H1 (cell line): Measurements from ENCODE around the gene TMEM161A. TPM values are rescaled to one million over a fixed set of nuclear protein-coding genes. Genes with fewer than 3 reads are reported as not detected.

Experiments
- ASH2L ChIP-seq: fragments of 200-600, 300-600 bp; sonication (generic); IDR thresholded peaks from one replicate; pipeline ENCODE4 v1.7.1; 2017; ENCODE audit warnings: low read length
- CEBPB ChIP-seq: IDR thresholded peaks from 2 replicates; pipeline ENCODE4 v1.6.1; 2012; ENCODE audit warnings: low read depth, low read length
- CHD1 ChIP-seq: IDR thresholded peaks from 2 replicates; pipeline ENCODE4 v1.6.1; 2012; ENCODE audit warnings: low read depth, low read length, improper control_type of control experiment
- CHD7 ChIP-seq: fragments of 300-600 bp; sonication (generic); IDR thresholded peaks from 2 replicates; pipeline ENCODE4 v1.7.1; 2012; ENCODE audit warnings: low read length, moderate library complexity, mild to moderate bottlenecking, inconsistent platforms; ENCODE audit not compliant: insufficient replicate concordance
- EGR1 ChIP-seq: IDR thresholded peaks from 2 replicates; pipeline ENCODE4 v1.6.1; 2011; ENCODE audit warnings: low read depth, low read length, borderline replicate concordance
- EZH2 ChIP-seq: fragments of 200-600 bp; sonication (generic); IDR thresholded peaks from 2 replicates; pipeline ENCODE4 v1.7.1; 2012; ENCODE audit warnings: low read depth, mild to moderate bottlenecking, moderate library complexity, low read length, inconsistent platforms; ENCODE audit not compliant: severe bottlenecking
- FOSL1 ChIP-seq: IDR thresholded peaks from 2 replicates; pipeline ENCODE4 v1.6.1; 2011; ENCODE audit warnings: mild to moderate bottlenecking, low read depth, low read length, moderate library complexity; ENCODE audit not compliant: insufficient read depth
- HDAC6 ChIP-seq: IDR thresholded peaks from one replicate; pipeline ENCODE4 v1.7.1; 2012; ENCODE audit warnings: low read depth, mild to moderate bottlenecking, inconsistent platforms, low read length, moderate library complexity
- KDM4A ChIP-seq: IDR thresholded peaks from one replicate; pipeline ENCODE4 v1.7.1; 2012; ENCODE audit warnings: low read depth, mild to moderate bottlenecking, moderate library complexity, low read length, inconsistent platforms; ENCODE audit not compliant: severe bottlenecking
- POLR2A ChIP-seq, 2 experiments: IDR thresholded peaks; 1 replicate in 1 of 2; 2 replicates in 1 of 2; pipeline ENCODE4 v1.6.1; 2011; ENCODE audit warnings: low read depth in 2 of 2, low read length in 2 of 2, mild to moderate bottlenecking in 2 of 2; ENCODE audit errors: control extremely low read depth in 1 of 2
- SP1 ChIP-seq: IDR thresholded peaks from 2 replicates; pipeline ENCODE4 v1.6.1; 2011; ENCODE audit warnings: low read depth, low read length
- SP4 ChIP-seq: IDR thresholded peaks from 2 replicates; pipeline ENCODE4 v1.6.1; 2012; ENCODE audit warnings: low read length, inconsistent platforms
- SUZ12 ChIP-seq: fragments of 200-600 bp; sonication (generic); IDR thresholded peaks from 2 replicates; pipeline ENCODE4 v1.6.1; 2012; ENCODE audit warnings: mild to moderate bottlenecking, inconsistent platforms, low read length, moderate library complexity, mixed read lengths
- polyA plus RNA-seq, 7 experiments: library from polyadenylated mRNA; depleted of rRNA in 3 of 7; stranded (reverse) in 5 of 7; unstranded in 2 of 7; fragments of >200 nt in 5 of 7; fragments of 200-250 nt in 2 of 7; gene quantifications; 1 replicate in 5 of 7; 2 replicates in 1 of 7; 4 replicates in 1 of 7; pipeline versions ENCODE4 v1.2.1 to v1.2.3, GENCODE V29; 2011 to 2013; ENCODE audit warnings: missing spikeins in 2 of 7, mixed read lengths in 2 of 7
- total RNA-seq: library from RNA; stranded (reverse); fragmentation: NEBNext Ultra II Directional; extraction: Animal tissue kit (Norgen Biotek cat#: 25700); gene quantifications from 2 replicates; pipeline ENCODE4 v1.2.1, GENCODE V29; 2021

TMEM161A gene
- total and polyA plus RNA-seq, 2 of the 8 experiments (the other 6 are each of a cell fraction or from before 2014, with no cell fraction given): 47.8 to 103 TPM

DNA sequence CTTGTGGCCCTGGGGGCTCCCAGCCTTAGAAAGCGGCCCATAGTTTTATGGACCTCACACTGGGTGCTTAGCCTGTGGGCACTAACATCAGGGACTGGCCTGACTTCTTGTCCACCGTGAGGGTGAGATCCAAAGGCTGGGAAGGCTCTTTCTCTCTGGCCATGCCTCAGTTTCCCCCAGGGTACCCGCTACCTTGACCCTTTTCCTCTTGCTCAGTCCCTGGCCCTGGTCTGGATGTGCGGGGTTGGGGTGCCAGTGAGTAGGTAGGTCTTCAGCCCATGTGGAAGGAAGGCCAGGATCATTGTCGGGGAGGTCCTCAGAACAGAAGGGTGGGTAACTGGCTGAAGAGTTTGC, 1.6 kb upstream of the TMEM161A start (continued):
- TF ChIP-seq CHD7: no peak
- no peak for TF ChIP-seq FOSL1
- TF ChIP-seq EZH2: no peak
- TF ChIP-seq KDM4A: no peak
- no peak for TF ChIP-seq POLR2A (IDR thresholded peaks at IDR 0.05; ENCODE audit: control extremely low read depth in 1 of 2, low read depth in 2 of 2, low read length in 2 of 2)
- TF ChIP-seq HDAC6: no peak
- TF ChIP-seq SP4: no peak
- TF ChIP-seq CHD1: no peak
- TF ChIP-seq CEBPB: no peak
- TF ChIP-seq SP1: no peak
- TF ChIP-seq SUZ12: no peak
- no peak for TF ChIP-seq ASH2L
- TF ChIP-seq EGR1: no peak
